ENCODE results near the gene NFKBIZ. TPM values are rescaled to one million over a fixed set of nuclear protein-coding genes. Genes with fewer than 3 reads are reported as not detected.

The NFKBIZ gene
- total and polyA plus RNA-seq, 2 donors (not counting 3 experiments of a cell fraction or from before 2014, with no cell fraction given) = 17.5 to 28.9 TPM

GRCh38 chr3:101807888-101808287 is 41.4 kb upstream of the NFKBIZ start:
- H3K27ac ChIP-seq (ENCODE audit: insufficient read depth, low read depth, low read length) = no peak overlapping the region

More at GRCh38 chr3:101807888-101808287, 41.4 kb upstream of the NFKBIZ start:
- ChIA-PET POLR2A (no interaction called here), CTCF (interaction anchor here (0.9 to 12.9 kb wide), 6 partner anchors 9 to 729 kb away, joined by 3 to 358 read pairs (median 20); no protein-coding TSS in a partner anchor)
- no peaks in the 10 kb centered on the region for H3K27me3 ChIP-seq (ENCODE audit: control insufficient read depth in 2 of 2, insufficient read depth in 2 of 2, low read length in 2 of 2)
- H3K9me3 ChIP-seq (replicated peaks; ENCODE audit: control insufficient read depth, insufficient read depth, low read length) = no peaks in the 10 kb centered on the region
- H3K9me1 ChIP-seq (replicated peaks; ENCODE audit: control insufficient read depth, extremely low read depth, insufficient read depth, low read length) = no peaks in the 10 kb centered on the region
- no peak for FAIRE-seq
- H3K79me2 ChIP-seq (ENCODE audit: control insufficient read depth, insufficient read depth, low read length) = no peaks in the 10 kb centered on the region
- no peak overlapping the region for H2AFZ ChIP-seq (ENCODE audit: low read depth, low read length)
- H3K4me1 ChIP-seq (ENCODE audit: control insufficient read depth, extremely low read depth, insufficient read depth, low read length) = peaks cover 14% of the 10 kb centered on the region
- no peak overlapping the region for H3K4me3 ChIP-seq (replicated peaks in 1 of 3; ENCODE audit: insufficient read depth in 1 of 3, low read depth in 1 of 3, low read length in 3 of 3)
- H3K4me2 ChIP-seq (ENCODE audit: insufficient read depth, low read length) = no peak overlapping the region
- no peaks in the 10 kb centered on the region for H3K36me3 ChIP-seq (ENCODE audit: control insufficient read depth in 2 of 2, extremely low read depth in 1 of 2, insufficient read depth in 2 of 2, low read length in 2 of 2)
- no peak overlapping the region for H3K9ac ChIP-seq (replicated peaks; ENCODE audit: extremely low read depth, insufficient read depth, low read length)
- no TSS peak for BruUV-seq (replicated peaks)
- dilution Hi-C loops (cut with MboI; ENCODE audit: extremely low pct_ligation_motif_present, low sequenced_read_pairs) (no loop called here), intact Hi-C loops (cut with micrococcal nuclease) (loop anchor here (5.0 kb wide), 1 partner anchor 864 kb away; no protein-coding TSS in a partner anchor)
- H4K20me1 ChIP-seq (replicated peaks; ENCODE audit: control insufficient read depth, extremely low read depth, insufficient read depth, low read length) = no peaks in the 10 kb centered on the region
- DNase-seq (ENCODE audit: low read depth, low spot score) = no peak
- TF ChIP-seq GATA2 (IDR thresholded peaks at IDR 0.05; ENCODE audit: insufficient read depth, insufficient read length, low read depth, low read length) (no peak), POLR2AphosphoS5 (IDR thresholded peaks at IDR 0.05; ENCODE audit: insufficient read depth, low read depth, low read length) (no peak), POLR2A (IDR thresholded peaks at IDR 0.05; ENCODE audit: low read depth, low read length) (no peak), JUN (IDR thresholded peaks at IDR 0.05; ENCODE audit: borderline replicate concordance, insufficient read depth, insufficient read length, low read depth) (no peak), EZH2 (IDR thresholded peaks at IDR 0.05; ENCODE audit: borderline replicate concordance, low read depth, low read length, severe bottlenecking) (no peak), FOS (IDR thresholded peaks at IDR 0.05; ENCODE audit: borderline replicate concordance, insufficient read depth, low read length) (no peak), CTCF (IDR thresholded peaks at IDR 0.05; ENCODE audit: extremely low read depth in 1 of 2, insufficient read depth in 1 of 2, low read depth in 1 of 2, low read length in 2 of 2) (no peak), MYC (IDR thresholded peaks at IDR 0.05; ENCODE audit: low read depth, low read length) (no peak)
- TF ChIP-seq, protein P1, sequence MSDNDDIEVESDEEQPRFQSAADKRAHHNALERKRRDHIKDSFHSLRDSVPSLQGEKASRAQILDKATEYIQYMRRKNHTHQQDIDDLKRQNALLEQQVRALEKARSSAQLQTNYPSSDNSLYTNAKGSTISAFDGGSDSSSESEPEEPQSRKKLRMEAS (IDR thresholded peaks at IDR 0.05; ENCODE audit: insufficient read depth, insufficient read length) = no peak
